GM19395 (cell line): ENCODE results near the gene FSTL5.

Source experiments
- ATAC-seq: cut with Tn5 transposase; IDR thresholded peaks from one replicate; pipeline ENCODE4 v1.9.1; 2021; ENCODE audit warnings: mild to moderate bottlenecking, moderate library complexity; ENCODE audit not compliant: unreplicated experiment

Gene FSTL5

GRCh38 chr4:161466316-161466715 is 697.5 kb downstream of the FSTL5 start:
- no peak for ATAC-seq

GRCh38 chr4:161463436-161463835 is 700.4 kb downstream of the FSTL5 start:
- no peak for ATAC-seq

GRCh38 chr4:161457906-161458305 is 705.9 kb downstream of the FSTL5 start:
- no peak for ATAC-seq

- no peak for ATAC-seq
Observed at GRCh38 chr4:161457311-161457710, 706.5 kb downstream of the FSTL5 start.

GRCh38 chr4:161454860-161455259 is 708.9 kb downstream of the FSTL5 start:
- ATAC-seq, result no peak

GRCh38 chr4:161448550-161449180 is 715.1 kb downstream of the FSTL5 start:
- ATAC-seq, result no peak

- ATAC-seq, result no peak
Observed at GRCh38 chr4:161444626-161445025, 719.2 kb downstream of the FSTL5 start.

GRCh38 chr4:161442921-161443320 is 720.9 kb downstream of the FSTL5 start:
- ATAC-seq, result no peak

GRCh38 chr4:161438096-161438495 is 725.7 kb downstream of the FSTL5 start:
- no peak for ATAC-seq

GRCh38 chr4:161428180-161428965 is 735.4 kb downstream of the FSTL5 start:
- no peak for ATAC-seq

GRCh38 chr4:161419822-161420221 is 744.0 kb downstream of the FSTL5 start:
- ATAC-seq, result no peak

GRCh38 chr4:161411901-161412300 is 751.9 kb downstream of the FSTL5 start:
- ATAC-seq, result no peak

GRCh38 chr4:161404346-161405110 is 759.3 kb downstream of the FSTL5 start:
- no peak for ATAC-seq

- no peak for ATAC-seq
Observed at GRCh38 chr4:161403781-161404180, 760.0 kb downstream of the FSTL5 start.

GRCh38 chr4:161393602-161394001 is 770.2 kb downstream of the FSTL5 start:
- no peak for ATAC-seq

GRCh38 chr4:161382655-161383054 is 781.1 kb downstream of the FSTL5 start:
- no peak for ATAC-seq

- no peak for ATAC-seq
Observed at GRCh38 chr4:161376275-161376674, 787.5 kb downstream of the FSTL5 start.

GRCh38 chr4:161364681-161365080 is 799.1 kb downstream of the FSTL5 start:
- ATAC-seq, result no peak

GRCh38 chr4:161360982-161361381 is 802.8 kb downstream of the FSTL5 start:
- ATAC-seq, result no peak

- ATAC-seq, result no peak
Observed at GRCh38 chr4:161359491-161359890, 804.3 kb downstream of the FSTL5 start.

- no peak for ATAC-seq
Observed at GRCh38 chr4:161356351-161356750, 807.4 kb downstream of the FSTL5 start.

- no peak for ATAC-seq
Observed at GRCh38 chr4:161350946-161351345, 812.9 kb downstream of the FSTL5 start.
